Activated T-helper 17 cell treated with anti-CD3 and anti-CD28 coated beads, Interleukin-2, amount 50 U/mL, for 72 hours (primary cell): Measurements from ENCODE around the gene ARFGEF2. TPM values are rescaled to one million over a fixed set of nuclear protein-coding genes. Genes with fewer than 3 reads are reported as not detected.

Experiments used
- ATAC-seq: fragments of 150-1000 bp; cut with Tn5 transposase; replicated peaks from 2 replicates; pipeline ENCODE4 v1.10.0; 2021; ENCODE audit warnings: mild to moderate bottlenecking, moderate library complexity
- H3K27ac Mint-ChIP-seq: one replicate; pipeline ENCODE4 v1.8.0; 2022; ENCODE audit warnings: mixed read lengths
- H3K27me3 Mint-ChIP-seq: one replicate; pipeline ENCODE4 v1.8.0; 2022; ENCODE audit warnings: mixed read lengths
- H3K36me3 Mint-ChIP-seq: one replicate; pipeline ENCODE4 v1.8.0; 2022; ENCODE audit warnings: low read depth, mild to moderate bottlenecking, mixed read lengths
- H3K4me1 Mint-ChIP-seq: one replicate; pipeline ENCODE4 v1.8.0; 2022; ENCODE audit warnings: mixed read lengths
- H3K4me3 Mint-ChIP-seq: one replicate; pipeline ENCODE4 v1.8.0; 2022; ENCODE audit warnings: mild to moderate bottlenecking, mixed read lengths
- H3K9me3 Mint-ChIP-seq: one replicate; pipeline ENCODE4 v1.8.0; 2022; ENCODE audit warnings: mixed read lengths
- total RNA-seq, 2 donors: library from RNA; stranded (reverse); gene quantifications; one replicate each; pipeline ENCODE4 v1.2.3, GENCODE V29; 2022

Gene ARFGEF2
- total RNA-seq, 2 donors from 2014 or later: 22.9 to 32.0 TPM

DNA sequence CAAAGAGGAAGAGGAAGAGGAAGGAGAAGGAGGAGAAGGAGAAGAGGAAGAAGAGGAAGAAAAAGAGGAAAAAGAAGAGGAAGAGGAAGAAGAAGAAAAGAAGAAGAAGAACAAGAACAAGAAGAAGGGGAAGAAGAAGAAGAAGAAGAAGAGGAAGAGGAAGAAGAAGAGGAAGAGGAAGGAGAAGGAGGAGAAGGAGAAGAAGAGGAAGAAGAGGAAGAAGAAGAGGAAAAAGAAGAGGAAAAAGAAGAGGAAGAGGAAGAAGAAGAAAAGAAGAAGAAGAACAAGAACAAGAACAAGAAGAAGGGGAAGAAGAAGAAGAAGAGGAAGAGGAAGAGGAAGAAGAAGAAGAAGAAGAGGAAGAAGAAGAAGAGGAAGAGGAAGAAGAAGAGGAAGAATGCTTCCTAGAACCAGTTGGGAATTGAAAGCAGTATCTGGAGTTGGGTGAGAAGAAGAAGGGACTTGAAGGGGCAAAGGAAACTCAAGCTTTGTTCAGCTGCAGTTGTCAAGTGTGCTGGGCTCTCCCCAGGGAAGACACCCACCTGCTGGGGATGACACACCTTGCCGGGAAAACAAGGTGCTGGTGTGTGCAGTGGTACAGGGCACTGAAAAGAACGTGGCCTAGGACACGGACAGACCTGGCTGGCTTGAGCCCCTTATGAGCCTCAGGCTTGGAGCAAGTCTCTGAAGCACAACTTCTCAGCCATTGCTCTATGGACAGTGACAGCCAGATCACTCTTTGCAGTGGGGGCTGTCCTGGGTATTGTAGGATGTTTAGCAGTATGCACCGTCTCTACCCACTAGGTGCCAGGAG lies 30.1 kb upstream of the ARFGEF2 start:
- no peaks in the 10 kb centered on the region for H3K4me1 Mint-ChIP-seq
- ATAC-seq: no peak
- H3K36me3 Mint-ChIP-seq: no peaks in the 10 kb centered on the region
- no peaks in the 10 kb centered on the region for H3K27me3 Mint-ChIP-seq
- H3K27ac Mint-ChIP-seq: peak overlapping the region; percentile 51
- H3K9me3 Mint-ChIP-seq: no peaks in the 10 kb centered on the region
- no peak overlapping the region for H3K4me3 Mint-ChIP-seq

DNA sequence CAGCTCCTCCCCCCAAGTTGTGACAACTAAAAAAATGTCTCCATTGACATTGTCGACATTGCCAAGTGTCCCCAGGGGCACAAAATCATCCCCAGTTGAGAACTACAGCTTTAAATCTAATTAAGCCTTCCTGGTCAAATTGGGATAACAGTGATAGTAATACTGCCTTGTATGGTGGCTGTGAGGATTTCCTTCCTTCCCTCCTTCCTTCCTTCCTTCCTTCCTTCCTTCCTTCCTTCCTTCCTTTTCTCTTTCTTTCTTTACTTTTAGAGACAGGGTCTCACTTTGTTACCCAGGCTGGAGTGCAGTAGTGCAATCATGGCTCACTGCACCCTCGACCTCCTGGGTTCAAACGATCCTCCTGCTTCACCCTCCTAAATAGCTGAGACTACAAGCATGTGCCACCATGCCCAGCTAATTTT lies 29.5 kb upstream of the ARFGEF2 start:
- Mint-ChIP-seq H3K9me3 (no peaks in the 10 kb centered on the region), H3K4me1 (no peaks in the 10 kb centered on the region), H3K27ac (no peak overlapping the region), H3K4me3 (no peak overlapping the region), H3K27me3 (no peaks in the 10 kb centered on the region), H3K36me3 (no peaks in the 10 kb centered on the region)
- no peak for ATAC-seq

DNA sequence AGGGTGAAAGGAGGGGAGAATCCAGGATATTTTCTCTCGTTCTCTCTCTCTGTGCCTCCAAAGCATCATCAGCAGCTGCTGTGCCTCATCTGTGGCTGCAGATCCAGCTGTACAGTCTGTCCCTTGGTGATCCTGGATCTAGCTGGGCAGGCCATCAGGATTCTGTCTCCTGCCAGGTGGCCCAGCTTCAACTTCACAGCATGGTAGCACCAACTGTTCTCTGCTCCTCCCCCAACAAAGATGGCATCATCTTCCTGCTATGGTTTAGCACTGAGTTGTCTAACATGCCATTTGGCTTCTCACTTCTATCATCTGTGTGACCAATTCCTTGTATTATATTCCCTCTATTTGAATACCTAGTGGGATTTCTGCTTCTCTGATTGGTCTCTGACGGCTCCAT lies 28.6 kb upstream of the ARFGEF2 start:
- no peak for ATAC-seq
- Mint-ChIP-seq H3K27ac (no peak overlapping the region), H3K36me3 (no peaks in the 10 kb centered on the region), H3K4me1 (no peaks in the 10 kb centered on the region), H3K4me3 (no peak overlapping the region), H3K9me3 (no peaks in the 10 kb centered on the region), H3K27me3 (no peaks in the 10 kb centered on the region)

DNA sequence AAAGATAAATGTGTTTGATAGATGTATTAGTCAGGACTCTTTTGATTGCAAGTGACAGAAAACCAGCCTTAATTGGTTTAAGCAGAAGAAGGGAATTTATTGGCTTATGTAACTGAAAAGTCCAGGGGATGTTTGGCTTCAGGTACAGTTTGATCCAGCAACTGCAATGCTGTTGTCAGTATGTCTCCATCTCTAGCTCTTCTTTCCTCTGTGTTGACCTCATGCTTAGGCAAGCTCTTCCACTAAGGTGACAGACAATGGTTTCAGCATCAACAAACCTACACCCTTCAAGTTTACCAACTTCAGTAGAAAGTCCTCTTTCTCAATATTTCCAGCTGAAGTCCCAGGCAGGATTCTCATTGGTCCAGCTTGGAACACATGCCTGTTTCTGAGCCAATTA lies 28.1 kb upstream of the ARFGEF2 start:
- no peak overlapping the region for H3K27ac Mint-ChIP-seq
- H3K4me3 Mint-ChIP-seq: no peak overlapping the region
- no peaks in the 10 kb centered on the region for H3K27me3 Mint-ChIP-seq
- H3K4me1 Mint-ChIP-seq: no peaks in the 10 kb centered on the region
- no peaks in the 10 kb centered on the region for H3K36me3 Mint-ChIP-seq
- ATAC-seq: no peak
- H3K9me3 Mint-ChIP-seq: no peaks in the 10 kb centered on the region

DNA sequence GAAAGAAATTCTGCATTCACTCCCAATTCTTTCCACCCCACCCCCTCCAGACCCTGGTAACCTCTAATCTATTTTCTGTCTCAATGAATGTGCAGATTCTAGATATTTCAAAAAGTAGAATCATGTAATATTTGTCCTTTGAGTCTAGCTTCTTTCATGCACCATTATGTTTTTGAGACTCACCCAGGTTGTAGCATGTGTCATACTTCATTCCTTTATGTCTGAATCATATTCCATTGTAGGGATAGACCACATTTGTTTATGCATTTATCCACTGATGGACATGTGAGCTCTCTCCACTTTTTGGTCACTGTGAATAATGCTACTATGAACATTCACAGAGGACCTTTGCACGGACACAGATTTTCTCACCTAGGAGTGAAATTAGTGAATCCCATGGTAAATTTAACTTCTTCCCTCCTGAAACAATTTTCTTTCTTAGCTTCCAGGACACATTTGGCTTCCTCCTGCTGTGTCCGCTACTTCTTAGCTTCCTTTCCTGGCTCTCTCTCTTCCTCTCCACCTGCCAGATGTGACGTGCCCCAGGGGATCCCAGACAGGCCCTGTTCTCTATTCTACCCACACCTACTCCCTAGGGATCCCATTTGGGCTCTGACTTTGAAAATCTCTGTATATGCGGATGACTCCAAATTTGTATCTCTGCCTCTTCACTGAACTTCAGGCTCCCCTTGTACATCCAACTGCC lies 24.1 kb upstream of the ARFGEF2 start:
- no peak overlapping the region for H3K4me3 Mint-ChIP-seq
- H3K27me3 Mint-ChIP-seq: no peaks in the 10 kb centered on the region
- no peaks in the 10 kb centered on the region for H3K9me3 Mint-ChIP-seq
- no peaks in the 10 kb centered on the region for H3K4me1 Mint-ChIP-seq
- no peaks in the 10 kb centered on the region for H3K36me3 Mint-ChIP-seq
- peak overlapping the region; percentile 0 for H3K27ac Mint-ChIP-seq
- no peak for ATAC-seq

DNA sequence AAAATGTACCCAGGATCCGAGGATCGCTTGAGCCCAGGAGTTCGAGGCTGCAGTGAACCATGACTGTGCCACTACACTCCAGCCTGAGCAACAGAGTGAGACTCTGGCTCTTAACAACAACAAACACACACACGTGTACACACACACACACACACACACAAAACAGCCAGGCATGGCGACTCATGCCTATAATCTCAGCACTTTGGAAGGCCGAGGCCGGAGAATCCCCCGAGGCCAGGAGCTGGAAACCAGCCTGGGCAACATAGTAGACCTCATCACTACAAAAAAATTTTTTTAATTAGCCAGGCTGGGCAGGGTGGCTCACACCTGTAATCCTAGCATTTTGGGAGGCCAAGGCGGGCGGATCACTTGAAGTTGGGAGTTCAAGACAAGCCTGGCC lies 23.3 kb upstream of the ARFGEF2 start:
- Mint-ChIP-seq H3K36me3 (no peaks in the 10 kb centered on the region), H3K4me1 (no peaks in the 10 kb centered on the region), H3K9me3 (no peaks in the 10 kb centered on the region), H3K27ac (peak overlapping the region; percentile 0), H3K4me3 (no peak overlapping the region), H3K27me3 (no peaks in the 10 kb centered on the region)
- ATAC-seq: no peak

DNA sequence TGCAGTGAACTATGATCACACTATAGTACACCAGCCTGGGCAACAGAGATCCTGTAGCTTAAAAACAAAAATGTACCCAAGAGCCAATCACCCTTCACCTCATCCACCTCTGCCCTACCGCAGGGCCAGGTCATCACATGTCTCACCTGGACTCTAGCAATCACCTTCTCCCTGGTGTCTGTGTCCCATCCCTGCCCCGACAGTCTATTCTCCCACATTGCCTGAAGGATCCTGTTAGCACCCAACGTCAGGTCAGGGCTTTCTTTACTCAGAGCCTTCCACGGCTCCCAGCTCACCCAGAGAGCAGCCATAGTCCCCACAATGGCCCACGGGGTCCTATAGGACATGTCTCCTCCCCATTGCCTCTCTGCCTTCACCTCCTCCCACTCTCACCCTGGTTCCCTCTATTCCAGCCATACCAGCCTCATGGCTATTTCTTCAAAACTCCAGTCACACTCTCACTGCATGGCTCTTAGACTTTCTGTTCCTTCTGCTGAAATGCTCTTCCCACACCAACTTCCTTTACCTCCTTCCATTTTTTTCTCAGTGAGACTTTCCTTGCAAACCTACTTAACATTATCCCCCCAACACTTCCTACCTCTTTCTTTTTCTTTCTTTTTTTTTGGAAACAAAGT lies 22.5 kb upstream of the ARFGEF2 start:
- Mint-ChIP-seq H3K27me3 (no peaks in the 10 kb centered on the region), H3K4me3 (no peak overlapping the region), H3K4me1 (no peaks in the 10 kb centered on the region), H3K36me3 (no peaks in the 10 kb centered on the region), H3K27ac (peak overlapping the region; percentile 20), H3K9me3 (no peaks in the 10 kb centered on the region)
- no peak for ATAC-seq

DNA sequence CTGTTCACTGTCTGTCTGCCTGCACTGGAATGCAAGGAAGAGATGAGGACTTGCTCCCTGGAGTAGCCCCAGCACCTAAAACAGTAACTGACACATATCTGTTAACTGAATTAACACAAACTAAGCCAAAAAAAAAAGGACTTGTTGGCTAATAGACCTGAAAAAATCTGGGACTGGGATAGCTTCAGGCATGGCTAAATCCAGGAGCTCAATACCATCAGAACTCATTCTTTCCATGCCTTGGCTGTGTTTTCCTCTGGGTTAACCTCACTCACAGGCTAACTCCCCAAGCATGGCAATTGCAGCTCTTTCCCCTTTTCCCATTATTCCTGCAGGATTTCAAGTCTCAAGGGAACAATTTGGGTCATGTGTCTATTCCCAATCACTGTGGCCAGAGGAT lies 21.6 kb upstream of the ARFGEF2 start:
- no peak for ATAC-seq
- Mint-ChIP-seq H3K36me3 (no peaks in the 10 kb centered on the region), H3K27ac (no peak overlapping the region), H3K9me3 (no peaks in the 10 kb centered on the region), H3K4me3 (no peak overlapping the region), H3K4me1 (peaks cover 5% of the 10 kb centered on the region), H3K27me3 (no peaks in the 10 kb centered on the region)

DNA sequence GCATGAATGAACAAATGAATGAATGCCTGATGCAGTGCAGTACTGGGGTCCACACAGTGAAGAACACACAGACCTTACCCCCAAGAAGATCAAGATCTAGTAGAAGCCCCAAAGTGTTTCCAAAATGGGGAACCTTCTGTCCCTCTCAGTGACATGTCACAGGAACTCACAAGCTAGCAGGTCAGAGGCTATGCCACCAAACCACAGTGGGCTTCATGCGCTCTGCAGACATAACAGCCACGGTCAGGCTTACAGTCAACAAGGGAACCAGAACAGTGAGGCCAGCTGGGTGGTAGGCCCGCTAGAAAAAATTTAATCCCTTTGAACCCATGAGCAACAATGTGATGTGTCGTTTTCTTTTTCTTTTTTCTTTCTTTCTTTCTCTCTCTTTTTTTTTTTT lies 20.2 kb upstream of the ARFGEF2 start:
- Mint-ChIP-seq H3K36me3 (no peaks in the 10 kb centered on the region), H3K4me1 (peaks cover 9% of the 10 kb centered on the region), H3K27ac (no peak overlapping the region), H3K27me3 (no peaks in the 10 kb centered on the region), H3K9me3 (no peaks in the 10 kb centered on the region), H3K4me3 (no peak overlapping the region)
- ATAC-seq: no peak

DNA sequence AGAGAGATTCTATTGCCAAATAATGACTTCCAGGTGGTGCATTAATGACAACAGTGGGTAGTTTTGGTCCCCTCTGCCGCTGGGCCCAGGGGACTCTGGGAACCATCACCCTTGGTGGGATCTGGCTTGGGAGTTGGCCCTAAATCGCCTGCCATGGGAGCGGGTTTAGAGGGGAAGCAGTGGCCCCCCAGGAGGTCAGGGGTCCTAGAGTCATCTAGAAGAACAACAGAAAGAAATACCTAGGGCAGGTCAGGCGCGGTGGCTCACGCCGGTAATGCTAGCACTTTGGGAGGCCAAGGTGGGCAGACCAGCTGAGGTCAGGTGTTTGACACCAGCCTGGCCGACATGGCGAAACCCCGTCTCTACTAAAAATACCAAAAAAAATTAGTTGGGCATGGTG lies 17.8 kb upstream of the ARFGEF2 start:
- H3K4me1 Mint-ChIP-seq: peaks cover 9% of the 10 kb centered on the region
- H3K27ac Mint-ChIP-seq: no peak overlapping the region
- no peaks in the 10 kb centered on the region for H3K36me3 Mint-ChIP-seq
- no peaks in the 10 kb centered on the region for H3K9me3 Mint-ChIP-seq
- no peak overlapping the region for H3K4me3 Mint-ChIP-seq
- no peaks in the 10 kb centered on the region for H3K27me3 Mint-ChIP-seq
- ATAC-seq: no peak

DNA sequence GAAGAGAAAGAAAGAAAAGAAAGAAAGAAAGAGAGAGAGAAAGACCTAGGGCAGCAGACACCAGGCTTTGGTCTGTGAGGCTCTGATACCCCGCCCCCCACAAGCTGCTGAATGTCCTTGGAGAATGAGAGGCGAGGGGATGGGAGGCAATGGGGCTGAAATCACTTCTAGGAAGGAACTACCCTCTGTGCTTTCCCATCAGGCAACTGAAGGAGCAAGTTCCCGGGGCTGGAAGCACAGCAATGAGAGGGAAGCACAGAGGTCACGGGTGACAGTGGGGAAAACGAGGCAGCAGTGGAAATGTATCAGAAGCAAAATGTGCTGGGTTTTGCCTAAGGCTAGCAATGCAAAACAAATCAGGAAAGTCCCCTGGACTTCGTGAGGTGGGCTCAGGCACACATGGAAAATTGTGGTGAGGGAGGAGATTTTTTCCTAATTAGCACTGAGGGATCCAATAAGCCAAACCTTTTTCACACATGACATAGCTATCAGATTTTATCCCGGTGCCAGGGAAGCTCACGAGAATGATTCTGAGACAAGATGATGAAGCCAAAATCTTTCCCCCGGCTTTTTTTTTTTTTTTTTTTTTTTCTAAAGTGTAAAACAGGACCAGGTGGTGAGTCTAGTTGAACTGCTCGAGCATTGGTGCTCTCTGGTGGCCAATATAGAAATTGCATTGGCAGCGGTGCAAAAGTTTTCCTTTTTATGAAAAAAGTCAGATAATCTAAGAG lies 16.8 kb upstream of the ARFGEF2 start:
- H3K27ac Mint-ChIP-seq: peak overlapping the region; percentile 71
- H3K4me3 Mint-ChIP-seq: peak overlapping the region; percentile 48
- no peaks in the 10 kb centered on the region for H3K27me3 Mint-ChIP-seq
- ATAC-seq: peak; percentile 40
- no peaks in the 10 kb centered on the region for H3K36me3 Mint-ChIP-seq
- no peaks in the 10 kb centered on the region for H3K9me3 Mint-ChIP-seq
- peaks cover 9% of the 10 kb centered on the region for H3K4me1 Mint-ChIP-seq

DNA sequence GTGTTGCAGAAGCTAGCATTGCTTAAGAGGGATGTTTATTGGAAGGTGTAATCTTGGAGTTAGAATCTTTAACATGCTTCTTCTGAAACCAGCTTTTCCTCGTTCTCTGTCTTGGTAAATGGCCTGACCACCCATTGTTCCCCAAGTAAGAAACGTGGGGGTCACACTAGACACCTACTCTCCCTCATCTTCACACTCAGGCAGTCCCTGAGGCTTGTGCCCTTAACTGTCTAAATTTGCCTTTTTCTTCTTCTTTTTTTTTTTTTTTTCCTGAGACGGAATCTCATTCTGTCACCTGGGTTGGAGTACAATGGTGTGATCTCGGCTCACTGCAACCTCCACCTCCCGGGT lies 16.2 kb upstream of the ARFGEF2 start:
- Mint-ChIP-seq H3K4me3 (no peak overlapping the region), H3K9me3 (no peaks in the 10 kb centered on the region), H3K36me3 (no peaks in the 10 kb centered on the region), H3K4me1 (peaks cover 9% of the 10 kb centered on the region), H3K27ac (peak overlapping the region; percentile 71), H3K27me3 (no peaks in the 10 kb centered on the region)
- ATAC-seq: no peak

DNA sequence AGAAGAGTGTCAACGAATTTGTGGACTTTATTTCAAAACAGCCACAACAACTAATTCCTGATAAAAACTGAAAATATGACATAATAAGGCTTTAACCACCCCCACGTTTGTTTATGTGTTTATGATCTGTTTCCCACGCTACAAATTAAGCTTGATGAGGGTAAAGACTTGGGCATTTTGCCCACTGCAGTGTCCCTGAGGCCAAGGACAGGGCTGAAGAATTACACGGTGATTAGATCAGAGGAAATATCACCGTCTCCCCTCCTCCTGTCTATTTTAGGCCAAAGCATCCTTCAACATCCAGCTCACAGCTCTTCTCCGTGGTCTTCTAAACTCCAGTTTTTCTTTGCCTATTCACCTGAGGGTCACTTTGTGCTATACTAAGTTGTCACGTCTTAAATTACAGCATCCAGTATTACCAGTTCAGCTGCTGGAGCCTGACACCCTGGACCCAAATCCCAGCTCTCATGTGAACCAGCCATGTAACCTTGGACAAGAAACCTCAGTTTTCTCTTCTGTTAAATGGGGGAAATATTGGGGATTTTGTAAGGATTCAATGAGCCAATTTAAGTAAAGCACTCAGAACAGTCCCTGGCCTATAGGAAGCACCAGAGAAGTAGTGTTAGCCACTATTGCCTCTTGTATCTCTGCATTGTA lies 15.2 kb upstream of the ARFGEF2 start:
- Mint-ChIP-seq H3K4me1 (peaks cover 9% of the 10 kb centered on the region), H3K36me3 (no peaks in the 10 kb centered on the region), H3K27me3 (no peaks in the 10 kb centered on the region), H3K9me3 (no peaks in the 10 kb centered on the region), H3K4me3 (no peak overlapping the region), H3K27ac (peak overlapping the region; percentile 32)
- no peak for ATAC-seq

DNA sequence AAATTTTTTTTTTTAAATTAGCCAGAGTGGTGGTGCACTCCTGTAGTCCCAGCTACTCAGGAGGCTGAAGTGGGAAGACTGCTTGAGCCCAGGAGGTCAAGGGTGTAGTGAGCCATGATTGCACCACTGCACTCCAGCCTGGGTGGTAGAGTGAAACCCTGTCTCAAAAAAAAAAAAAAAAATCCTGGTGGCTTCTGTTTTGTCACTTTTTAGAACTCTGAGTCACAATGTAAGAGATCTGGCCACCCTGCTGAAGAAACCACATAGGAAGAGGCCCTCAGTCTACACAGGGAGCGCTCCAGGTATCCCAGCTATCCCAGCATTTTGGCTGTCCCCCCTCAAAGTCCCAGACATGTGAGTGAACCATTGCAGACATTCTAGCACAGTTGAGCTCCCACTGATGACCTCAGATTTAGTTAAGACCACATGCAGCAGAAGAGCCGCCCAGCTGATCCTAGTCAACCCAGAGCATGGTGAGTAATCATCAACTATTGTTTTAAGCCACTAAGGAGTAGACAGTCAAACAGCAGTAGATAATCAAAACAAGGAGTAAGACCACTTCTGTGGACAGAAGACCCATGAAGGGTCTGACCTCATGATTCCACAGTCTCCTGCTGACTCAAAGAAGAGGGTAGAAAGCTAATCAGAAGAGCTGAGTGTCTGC lies 12.7 kb upstream of the ARFGEF2 start:
- Mint-ChIP-seq H3K27ac (peak overlapping the region; percentile 27), H3K4me1 (peaks cover 9% of the 10 kb centered on the region), H3K9me3 (no peaks in the 10 kb centered on the region), H3K36me3 (no peaks in the 10 kb centered on the region), H3K27me3 (no peaks in the 10 kb centered on the region), H3K4me3 (no peak overlapping the region)
- ATAC-seq: peak; percentile 79
